HepG2 (cell line): ENCODE data around the gene C1R. TPM values are rescaled to one million over a fixed set of nuclear protein-coding genes. Genes with fewer than 3 reads are reported as not detected.
A peak's percentile ranks its signal among the peaks of the same experiment; 100 is the strongest.

Experiments
- DMAP1 ChIP-seq: IDR thresholded peaks from 2 replicates; pipeline ENCODE4 v1.6.1; 2016
- HNF1A ChIP-seq, 2 experiments: sonication (generic) in 1 of 2; formaldehyde crosslinking in 1 of 2; IDR thresholded peaks; 2 replicates each; pipeline versions ENCODE4 v1.4.0 to v1.6.1; 2016 to 2020; ENCODE audit warnings: borderline replicate concordance in 1 of 2, low read depth in 1 of 2, mild to moderate bottlenecking in 1 of 2, missing genetic modification reagents in 1 of 2
- IRX3 ChIP-seq: sonication (generic); formaldehyde crosslinking; IDR thresholded peaks from 2 replicates; pipeline ENCODE4 v1.8.1; 2023; ENCODE audit warnings: mild to moderate bottlenecking, low read depth, missing genetic modification reagents, borderline replicate concordance
- KDM1A ChIP-seq: IDR thresholded peaks from 2 replicates; pipeline ENCODE4 v1.6.1; 2016; ENCODE audit warnings: missing compliant biosample characterization
- MAFG ChIP-seq: sonication (generic); formaldehyde crosslinking; IDR thresholded peaks from 2 replicates; pipeline ENCODE4 v1.5.1; 2020; ENCODE audit warnings: mild to moderate bottlenecking, missing genetic modification reagents
- MAZ ChIP-seq, 2 experiments: sonication (generic) in 1 of 2; formaldehyde crosslinking in 1 of 2; IDR thresholded peaks; 2 replicates each; pipeline versions ENCODE4 v1.5.0 to v1.6.1; 2012 to 2020; ENCODE audit warnings: low read depth in 2 of 2, mild to moderate bottlenecking in 2 of 2, borderline replicate concordance in 1 of 2, improper control_type of control experiment in 1 of 2, low read length in 1 of 2, missing genetic modification reagents in 1 of 2, moderate library complexity in 1 of 2
- RORA ChIP-seq: sonication (generic); formaldehyde crosslinking; IDR thresholded peaks from 2 replicates; pipeline ENCODE4 v1.5.0; 2020; ENCODE audit warnings: mild to moderate bottlenecking, missing genetic modification reagents, moderate library complexity
- SRSF9 ChIP-seq: fragments of 200-400 bp; formaldehyde crosslinking; IDR thresholded peaks from 2 replicates; pipeline ENCODE4 v1.6.1; 2018; ENCODE audit warnings: borderline replicate concordance, mild to moderate bottlenecking, low read depth, low read length; ENCODE audit not compliant: insufficient read depth, poor library complexity, severe bottlenecking
- SRY ChIP-seq: sonication (generic); formaldehyde crosslinking; IDR thresholded peaks from 2 replicates; pipeline ENCODE4 v1.8.0; 2022; ENCODE audit warnings: mild to moderate bottlenecking, missing genetic modification reagents
- ZNF407 ChIP-seq: sonication (generic); formaldehyde crosslinking; IDR thresholded peaks from one replicate; pipeline ENCODE4 v1.5.1; 2020; ENCODE audit warnings: mild to moderate bottlenecking, missing genetic modification reagents; ENCODE audit errors: not compliant biosample characterization
- ZSCAN5A ChIP-seq: sonication (generic); formaldehyde crosslinking; IDR thresholded peaks from 2 replicates; pipeline ENCODE4 v1.8.0; 2022; ENCODE audit warnings: mild to moderate bottlenecking, missing genetic modification reagents, borderline replicate concordance
- polyA plus RNA-seq, 8 experiments: library from polyadenylated mRNA; depleted of rRNA in 3 of 8; stranded (reverse) in 7 of 8; unstranded in 1 of 8; fragments of >200 nt; fragmentation: Illumina TruSeq in 4 of 8; extraction: Trizol in 4 of 8; gene quantifications; 2 replicates each; pipeline versions ENCODE4 v1.2.1 to v1.2.3, GENCODE V29; 2011 to 2016; ENCODE audit warnings: low read depth in 4 of 8, missing spikeins in 1 of 8, mixed read lengths in 1 of 8; ENCODE audit not compliant: insufficient read depth in 1 of 8
- total RNA-seq, 5 experiments: library from RNA; depleted of rRNA; stranded (reverse); fragments of >200 nt; fragmentation: Illumina TruSeq; extraction: Trizol; gene quantifications; 2 replicates each; pipeline ENCODE4 v1.2.3, GENCODE V29; 2016; ENCODE audit warnings: low read depth in 1 of 5

The C1R gene
- total and polyA plus RNA-seq, 2 of the 13 experiments (the other 11 are each of a cell fraction or from before 2014, with no cell fraction given) = 3.5 to 6.5 TPM

GRCh38 chr12:7108003-7108795 lies 16.0 kb upstream of the C1R start (continued):
- TF ChIP-seq MAZ (IDR thresholded peaks at IDR 0.05; ENCODE audit: borderline replicate concordance, low read depth, low read length) (no peak), MAZ (CRISPR knock-in tag; IDR thresholded peaks at IDR 0.05; ENCODE audit: low read depth) (no peak), RORA (no peak), IRX3 (CRISPR knock-in tag) (no peak), HNF1A (IDR thresholded peaks at IDR 0.05; ENCODE audit: low read depth) (no peak; the same call in 1 of the 2 replicates), HNF1A (CRISPR knock-in tag; IDR thresholded peaks at IDR 0.05; ENCODE audit: borderline replicate concordance) (peak; percentile 28; the same call in 1 of the 2 replicates), KDM1A (CRISPR knock-in tag) (no peak), DMAP1 (peak; percentile 78; the same call in 1 of the 2 replicates), ZSCAN5A (CRISPR knock-in tag) (peak; percentile 83; the same call in 1 of the 2 replicates), ZNF407 (no peak), SRSF9 (no peak), MAFG (CRISPR knock-in tag) (no peak), SRY (CRISPR knock-in tag) (peak; percentile 56; the same call in 1 of the 2 replicates)
